ENCODE data around the gene EMX2.

DNA sequence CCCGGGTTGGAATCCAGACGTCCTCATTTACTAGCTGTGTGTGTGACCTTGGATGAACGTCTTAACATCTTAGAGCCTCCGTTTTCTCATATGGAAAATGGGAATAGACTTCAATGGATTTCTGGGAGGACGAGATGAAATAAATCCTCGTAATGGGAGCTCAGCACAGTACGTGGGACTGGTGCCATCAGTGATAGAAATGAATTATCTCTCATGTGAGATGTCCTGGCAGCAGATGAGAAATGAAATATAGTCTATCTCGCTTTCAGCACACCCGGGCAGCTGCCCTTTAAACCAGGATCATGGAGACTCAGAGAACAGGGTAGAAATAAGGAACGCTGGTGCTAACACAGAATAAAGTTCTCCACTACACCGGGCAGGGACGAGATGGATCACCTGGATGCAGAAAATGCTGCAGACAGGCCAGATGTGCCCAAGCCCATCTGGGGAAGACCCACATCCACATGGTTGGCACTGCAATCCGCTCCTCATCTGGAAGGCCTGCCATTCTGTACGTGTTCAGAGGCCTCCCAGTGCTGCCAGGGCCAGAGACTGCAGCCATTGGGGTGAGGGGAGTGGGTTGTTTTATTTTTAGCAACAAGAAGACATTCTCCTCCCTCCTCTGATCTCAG is 11.1 kb upstream of the EMX2 start:
- TF ChIP-seq, protein P1, sequence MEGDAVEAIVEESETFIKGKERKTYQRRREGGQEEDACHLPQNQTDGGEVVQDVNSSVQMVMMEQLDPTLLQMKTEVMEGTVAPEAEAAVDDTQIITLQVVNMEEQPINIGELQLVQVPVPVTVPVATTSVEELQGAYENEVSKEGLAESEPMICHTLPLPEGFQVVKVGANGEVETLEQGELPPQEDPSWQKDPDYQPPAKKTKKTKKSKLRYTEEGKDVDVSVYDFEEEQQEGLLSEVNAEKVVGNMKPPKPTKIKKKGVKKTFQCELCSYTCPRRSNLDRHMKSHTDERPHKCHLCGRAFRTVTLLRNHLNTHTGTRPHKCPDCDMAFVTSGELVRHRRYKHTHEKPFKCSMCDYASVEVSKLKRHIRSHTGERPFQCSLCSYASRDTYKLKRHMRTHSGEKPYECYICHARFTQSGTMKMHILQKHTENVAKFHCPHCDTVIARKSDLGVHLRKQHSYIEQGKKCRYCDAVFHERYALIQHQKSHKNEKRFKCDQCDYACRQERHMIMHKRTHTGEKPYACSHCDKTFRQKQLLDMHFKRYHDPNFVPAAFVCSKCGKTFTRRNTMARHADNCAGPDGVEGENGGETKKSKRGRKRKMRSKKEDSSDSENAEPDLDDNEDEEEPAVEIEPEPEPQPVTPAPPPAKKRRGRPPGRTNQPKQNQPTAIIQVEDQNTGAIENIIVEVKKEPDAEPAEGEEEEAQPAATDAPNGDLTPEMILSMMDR (IDR thresholded peaks at IDR 0.05) = no peak
- TF ChIP-seq EZH2phosphoT487 (IDR thresholded peaks at IDR 0.05) = no peak

Measured in neural progenitor cell (in vitro differentiated cells).